ENCODE data around the gene ZFYVE21.

- TF ChIP-seq CTCF (IDR thresholded peaks at IDR 0.05; ENCODE audit: low read depth, low read length, poor library complexity, severe bottlenecking) (no peak), EZH2phosphoT487 (IDR thresholded peaks at IDR 0.05; ENCODE audit: borderline replicate concordance, low read length) (no peak)
These were observed 5.8 kb upstream of the ZFYVE21 start for GRCh38 chr14:103709814-103710213.

Data from DOHH2 (cell line).